LoVo (cell line): ENCODE data around the gene CARD16.
"Not testable (repeated sequence)": the region's sequence is repeated elsewhere in the genome, so short reads cannot be mapped to it uniquely, and the experiment has no call there.

Source experiments
- DNase-seq: peaks from one replicate; pipeline ENCODE4 v3.0.0-alpha.2; 2016; ENCODE audit warnings: low spot score

Gene CARD16

DNA sequence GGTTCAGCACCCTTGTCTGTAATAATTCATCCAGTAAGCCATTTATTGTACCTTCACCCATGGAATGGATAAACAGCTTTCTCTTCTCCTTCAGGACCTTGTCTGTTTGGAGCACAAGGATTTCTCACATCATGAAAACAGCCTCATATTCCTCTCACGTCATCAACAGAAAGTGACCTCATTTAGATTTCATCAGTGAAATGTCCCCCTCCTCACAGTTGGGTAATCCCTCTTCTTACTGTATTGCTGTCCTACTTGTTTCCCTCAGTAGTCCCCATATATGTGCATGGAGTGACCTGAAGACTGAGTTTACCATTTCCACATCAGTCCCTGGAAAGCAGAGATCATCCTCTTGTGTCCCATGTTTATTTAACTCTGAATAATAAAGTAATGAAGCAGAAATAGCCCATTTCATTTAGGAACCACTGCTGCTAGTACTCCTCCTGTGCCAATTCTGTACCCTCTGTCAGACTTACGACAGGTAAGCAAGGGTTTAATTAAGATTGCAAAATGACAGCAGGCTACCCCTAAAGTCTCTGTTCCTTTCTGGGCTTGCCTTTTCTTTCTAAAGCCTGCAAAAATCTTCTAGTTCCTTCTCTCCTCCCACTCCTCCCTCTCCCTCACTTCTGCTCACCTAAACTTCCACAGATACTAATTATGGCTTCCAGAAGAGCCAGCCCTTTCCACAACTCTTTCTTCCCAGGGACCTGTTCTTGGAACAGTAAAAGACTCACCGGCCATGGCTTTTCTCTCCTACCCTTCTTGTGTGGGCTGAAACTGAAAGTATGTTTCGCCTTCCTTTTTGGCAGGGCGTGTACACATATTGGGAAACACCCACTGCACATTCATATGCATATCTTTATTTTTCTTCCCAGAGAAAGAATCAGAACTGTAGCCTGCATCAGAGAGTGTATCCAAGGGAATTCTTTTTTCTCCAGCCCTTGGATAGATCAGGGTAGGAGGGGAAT lies at the start of gene CARD16:
CARD16 (minus strand) TSS at position 779 of the 968 bp plus-strand sequence; CDS start at position 741, 38 bp downstream.
- DNase-seq = not testable (repeated sequence)

DNA sequence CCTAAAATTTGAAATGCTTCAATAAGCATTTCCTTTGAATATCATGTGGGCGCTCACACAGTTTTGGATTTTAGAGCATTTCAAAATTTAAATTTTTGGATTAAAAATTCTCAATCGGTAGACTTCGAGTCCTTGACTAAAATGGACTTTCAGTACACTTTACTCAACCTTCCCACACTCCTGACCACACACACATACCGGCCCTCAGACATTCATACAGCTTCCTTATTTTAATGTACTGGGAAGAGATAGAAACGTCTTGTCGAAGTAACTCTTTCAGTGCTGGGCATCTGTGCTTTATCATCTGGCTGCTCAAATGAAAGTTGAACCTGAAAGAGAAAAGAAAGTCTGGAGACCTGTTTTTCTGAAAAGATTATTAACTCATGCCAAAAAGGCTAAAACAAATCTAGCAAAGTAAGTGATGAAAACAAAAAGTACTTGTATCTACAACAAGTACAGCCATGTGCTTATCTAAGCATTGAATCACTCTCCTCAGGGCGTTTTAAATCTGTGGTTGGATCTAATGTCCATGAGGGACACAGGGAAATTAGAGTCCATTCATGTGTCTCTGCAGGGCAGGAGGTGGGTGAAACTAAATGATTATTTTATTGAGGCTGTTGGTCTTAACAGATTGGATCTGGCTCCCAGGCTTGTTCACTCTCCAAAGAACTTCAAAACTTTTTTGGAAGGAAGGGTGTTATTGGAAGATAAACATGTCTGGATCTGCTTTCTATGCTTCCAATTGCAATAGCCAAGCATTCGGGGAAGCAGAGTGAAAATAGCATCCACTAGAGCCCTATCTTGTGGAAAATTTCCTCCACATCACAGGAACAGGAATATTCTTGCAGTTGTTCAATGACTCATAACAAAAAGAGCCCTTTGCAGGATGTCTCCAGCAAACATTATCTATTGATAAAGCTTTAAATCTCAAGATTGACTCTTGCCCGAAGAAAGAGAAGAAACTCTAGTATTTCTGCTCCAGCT lies 47.4 kb upstream of the CARD16 start:
- no peak for DNase-seq

GRCh38 chr11:105081412-105082150 lies 36.4 kb upstream of the CARD16 start:
- DNase-seq = no peak

DNA sequence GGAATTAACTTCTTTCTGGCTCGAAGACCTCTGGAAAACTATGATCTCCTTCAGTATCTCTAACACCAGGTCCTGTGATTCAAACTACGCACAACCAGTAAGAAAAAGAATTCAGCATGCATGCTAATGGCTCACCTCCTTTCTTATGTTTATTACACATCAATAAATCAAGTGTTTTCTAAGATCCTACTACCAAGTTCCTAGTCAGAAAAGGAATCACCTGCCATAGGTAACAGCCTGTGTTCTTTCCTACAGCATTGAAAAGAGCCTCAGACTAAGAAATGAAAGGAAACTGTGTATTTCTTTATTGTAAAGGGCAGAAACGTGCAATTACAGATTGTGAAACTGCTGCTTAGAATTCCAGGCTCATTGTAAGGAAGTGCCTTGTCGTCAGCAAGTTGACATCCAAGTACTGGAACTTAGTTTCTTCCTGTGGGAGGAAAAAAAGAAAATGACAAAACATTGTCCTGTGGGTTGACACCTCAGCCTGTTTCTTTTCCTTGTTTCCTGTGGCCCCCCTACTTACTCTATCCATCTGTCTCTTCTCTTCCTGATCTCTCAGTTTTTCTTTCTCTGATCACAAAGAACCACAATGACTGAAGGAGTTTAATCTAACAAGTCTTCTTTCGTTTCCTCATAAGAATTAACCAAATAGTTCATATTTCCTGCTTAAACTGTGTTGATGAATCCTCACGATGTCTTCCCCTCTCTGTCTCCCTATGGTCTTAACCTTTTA lies 35.2 kb upstream of the CARD16 start:
- DNase-seq = not testable (repeated sequence)

DNA sequence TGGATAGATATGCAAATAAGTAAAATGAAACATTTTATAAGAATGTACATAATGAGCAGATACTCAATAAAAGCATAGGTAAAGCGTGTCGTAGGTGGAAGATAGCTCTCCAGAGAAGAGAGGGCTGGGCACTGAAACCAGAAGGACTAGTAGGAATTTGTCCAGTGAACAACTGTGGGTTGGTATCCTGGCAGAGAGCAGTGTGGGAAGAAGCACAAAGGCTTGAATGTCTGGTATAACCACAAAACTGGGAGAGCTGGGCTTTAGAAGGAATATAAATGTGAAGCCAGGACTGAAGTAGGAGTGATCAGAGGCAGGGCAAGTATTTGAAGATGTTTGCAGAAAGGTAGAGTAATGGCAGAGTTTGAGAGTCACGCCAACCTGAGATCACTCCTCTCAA lies 33.1 kb upstream of the CARD16 start:
- DNase-seq = no peak

- not testable (repeated sequence) for DNase-seq
Measured at GRCh38 chr11:105077141-105077790, 32.1 kb upstream of the CARD16 start.

DNA sequence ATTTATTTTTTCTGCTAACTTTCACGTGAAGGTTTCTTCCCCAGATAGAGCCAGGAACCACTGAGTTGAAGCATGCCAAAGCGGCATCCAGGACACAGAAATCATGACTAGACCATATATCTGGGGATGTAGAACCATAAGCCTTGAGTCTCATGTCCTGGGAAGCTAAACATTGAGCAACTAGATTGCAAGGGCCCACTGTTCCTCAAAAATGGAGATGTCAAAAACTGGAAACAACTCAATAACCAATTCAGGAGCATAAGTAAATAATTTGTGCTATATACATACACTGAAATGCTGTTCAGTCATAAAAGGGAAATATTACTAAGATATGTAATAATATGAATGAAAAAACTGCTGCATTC lies 29.0 kb upstream of the CARD16 start:
- no peak for DNase-seq

GRCh38 chr11:105073456-105074165 lies 28.5 kb upstream of the CARD16 start:
- DNase-seq = no peak

- not testable (repeated sequence) for DNase-seq
Measured at GRCh38 chr11:105072080-105072479, 26.9 kb upstream of the CARD16 start.

- no peak for DNase-seq
Measured at GRCh38 chr11:105071089-105071732, 26.1 kb upstream of the CARD16 start.

GRCh38 chr11:105070306-105070705 lies 25.2 kb upstream of the CARD16 start:
- no peak for DNase-seq

- DNase-seq = not testable (repeated sequence)
Measured at GRCh38 chr11:105069749-105070148, 24.6 kb upstream of the CARD16 start.

DNA sequence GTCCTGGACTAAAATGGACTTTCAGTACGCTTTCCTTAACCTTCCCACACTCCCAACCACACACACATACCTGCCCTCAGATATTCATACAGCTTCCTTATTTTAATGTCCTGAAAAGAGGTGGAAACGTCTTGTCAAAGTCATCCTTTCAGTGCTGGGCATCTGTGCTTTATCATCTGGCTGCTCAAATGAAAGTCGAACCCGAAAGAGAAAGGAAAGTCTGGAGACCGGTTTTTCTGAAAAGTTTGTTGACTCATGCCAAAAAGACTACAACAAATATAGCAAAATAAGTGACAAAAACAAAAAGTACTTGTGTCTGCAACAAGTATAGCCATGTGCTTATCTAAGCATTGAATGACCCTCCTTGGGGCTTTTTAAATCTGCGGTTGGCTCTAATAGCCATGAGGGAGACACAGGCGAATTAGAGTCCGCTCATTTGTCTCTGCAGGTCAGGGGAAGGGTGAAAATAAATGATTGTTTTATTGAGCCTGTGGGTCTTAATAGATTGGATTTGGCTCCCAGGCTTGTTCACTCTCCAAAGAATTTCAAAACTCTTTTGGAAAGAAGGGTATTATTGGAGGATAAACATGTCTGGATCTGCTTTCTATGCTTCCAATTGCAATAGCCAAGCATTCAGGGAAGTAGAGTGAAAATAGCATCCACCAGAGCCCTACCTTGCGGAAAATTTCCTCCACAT lies 18.3 kb upstream of the CARD16 start:
- not testable (repeated sequence) for DNase-seq

DNA sequence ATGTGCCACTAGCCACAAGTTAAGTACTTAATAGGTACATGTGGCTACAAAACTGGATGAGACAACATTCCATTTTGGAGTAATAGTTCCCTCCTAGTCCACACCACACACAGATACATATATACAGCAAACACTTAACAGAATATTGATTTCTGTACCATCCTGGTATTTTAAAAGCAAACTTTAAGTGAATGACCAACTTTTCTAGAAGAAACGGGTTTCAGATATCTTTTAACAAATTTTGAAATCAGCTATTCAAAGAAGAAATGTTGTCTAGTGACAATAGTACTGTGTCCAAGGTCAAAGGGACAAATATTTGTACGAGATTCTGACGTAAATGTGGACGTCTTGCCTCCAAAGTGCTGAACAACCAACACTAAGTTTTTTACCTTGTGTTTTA lies 12.3 kb upstream of the CARD16 start:
- no peak for DNase-seq

- DNase-seq = no peak
Measured at GRCh38 chr11:105056446-105056845, 11.3 kb upstream of the CARD16 start.

GRCh38 chr11:105054723-105055493 lies 9.8 kb upstream of the CARD16 start:
- DNase-seq = no peak

DNA sequence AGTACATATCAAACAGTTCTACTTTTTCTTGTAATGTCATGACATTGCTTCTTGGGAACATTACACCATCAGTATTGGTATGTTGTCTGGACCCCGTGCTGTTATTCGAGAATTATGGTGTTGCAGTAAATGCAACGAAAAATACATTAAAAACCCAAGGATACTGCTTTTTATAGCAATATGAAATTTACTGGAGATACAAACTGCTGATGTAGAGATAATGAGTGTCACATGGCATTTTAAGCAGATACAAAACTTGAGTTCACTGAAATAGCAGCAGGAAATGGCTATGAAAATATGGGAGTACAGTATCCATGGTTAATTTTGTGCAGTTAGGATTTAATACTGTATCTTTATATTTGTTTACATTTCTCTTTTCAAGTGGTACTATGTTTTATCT lies 7.4 kb upstream of the CARD16 start:
- DNase-seq = no peak

DNA sequence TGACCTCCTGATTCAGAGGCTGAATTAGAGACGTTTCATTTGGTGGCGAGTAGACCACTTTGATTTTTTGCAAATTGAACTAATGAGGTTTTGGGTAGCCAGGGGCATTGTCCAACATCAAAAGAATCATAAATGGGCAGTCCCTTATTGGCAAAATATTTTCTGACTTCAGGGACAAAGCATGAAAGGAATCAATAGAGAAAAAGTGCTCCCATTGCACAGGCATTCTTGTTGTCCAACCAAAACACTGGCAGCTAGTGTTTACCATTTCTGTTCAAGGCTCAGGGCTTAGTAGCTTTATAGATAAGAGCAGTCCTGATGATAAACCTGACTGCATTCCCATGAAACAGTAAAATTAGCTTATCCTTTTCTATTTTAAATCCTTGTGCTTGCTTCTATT lies 6.4 kb upstream of the CARD16 start:
- DNase-seq = no peak
